HTR-8/SVneo (cell line): Measurements from ENCODE around the gene CLASP2.

Experiments used
- DNase-seq: peaks from one replicate; pipeline ENCODE4 v3.0.0; 2011; ENCODE audit warnings: low spot score, mixed read lengths; ENCODE audit not compliant: insufficient read length
- FAIRE-seq: peaks from 2 replicates; lab custom pipeline; 2011; peaks lifted over from hg19 to GRCh38; lab: Jason Lieb, UNC

Gene CLASP2

GRCh38 chr3:33644582-33644981 lies 73.5 kb downstream of the CLASP2 start:
- FAIRE-seq: no peak
- DNase-seq: no peak

DNA sequence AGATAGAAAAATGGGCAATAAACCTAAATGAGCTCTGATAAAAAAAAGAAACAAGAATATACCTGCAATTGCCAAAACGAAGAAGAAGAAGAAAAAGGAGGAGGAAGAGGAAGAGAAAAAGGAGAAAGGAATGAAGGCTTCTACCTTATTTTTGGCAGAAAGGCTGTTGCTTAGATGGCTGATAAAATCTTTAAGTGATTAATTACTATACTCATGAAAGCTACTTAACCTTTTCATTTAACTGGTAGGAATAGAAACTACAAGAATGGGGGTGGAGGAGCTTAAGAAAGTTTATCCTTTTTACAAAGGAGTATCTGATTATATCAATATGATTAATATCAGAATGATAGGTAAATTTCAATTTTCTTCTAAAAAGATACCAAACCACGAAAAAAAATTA lies 75.2 kb downstream of the CLASP2 start:
- DNase-seq: no peak

DNA sequence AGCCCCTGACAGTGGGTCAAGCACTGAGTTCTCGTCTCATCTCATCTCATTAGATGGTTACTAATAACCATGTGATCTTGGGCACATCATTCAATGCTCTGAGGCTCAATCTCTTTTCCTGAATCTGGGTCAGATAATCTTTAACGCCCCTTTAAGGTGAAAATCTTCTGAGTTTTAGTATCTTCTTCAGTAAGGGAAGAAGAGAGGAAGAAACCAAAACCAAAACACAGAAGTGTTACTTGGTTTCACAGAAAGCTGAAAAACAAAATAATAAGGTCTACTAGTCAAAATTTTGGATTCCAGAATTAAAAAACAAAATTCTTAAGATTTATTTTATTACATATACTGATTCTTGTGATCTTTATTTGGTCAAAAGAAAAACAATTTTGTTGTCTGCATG lies 78.2 kb downstream of the CLASP2 start:
- DNase-seq (no peak), FAIRE-seq (no peak)

More for the DNA sequence above, 75.2 kb downstream of the CLASP2 start:
- no peak for FAIRE-seq

DNA sequence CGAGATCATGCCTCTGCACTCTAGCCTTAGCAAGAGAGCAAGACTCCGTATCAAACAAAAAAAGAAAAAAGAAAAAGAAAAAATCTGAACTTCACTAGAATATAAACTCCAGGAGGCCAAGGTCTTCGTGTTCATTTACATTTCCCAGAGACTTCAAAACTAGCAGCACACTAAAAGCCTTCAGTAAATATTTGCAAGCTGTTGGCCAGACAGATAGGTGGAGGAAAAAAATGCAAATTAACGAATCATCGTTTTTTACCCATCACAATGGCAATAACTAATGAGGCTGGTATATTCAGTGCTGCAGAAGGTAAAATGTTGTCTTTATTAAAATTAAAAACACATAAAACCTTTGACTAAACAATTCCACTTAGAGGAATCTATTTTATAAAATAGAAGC lies 80.6 kb downstream of the CLASP2 start:
- FAIRE-seq: no peak
- no peak for DNase-seq

- FAIRE-seq: no peak
These were observed 81.8 kb downstream of the CLASP2 start for GRCh38 chr3:33636125-33636850.

GRCh38 chr3:33634262-33634661 lies 83.8 kb downstream of the CLASP2 start:
- DNase-seq: no peak
- FAIRE-seq: no peak

More at GRCh38 chr3:33636125-33636850, 81.8 kb downstream of the CLASP2 start:
- DNase-seq: peak; percentile 30

- FAIRE-seq: no peak
- no peak for DNase-seq
These were observed 88.8 kb downstream of the CLASP2 start for GRCh38 chr3:33629219-33629618.

DNA sequence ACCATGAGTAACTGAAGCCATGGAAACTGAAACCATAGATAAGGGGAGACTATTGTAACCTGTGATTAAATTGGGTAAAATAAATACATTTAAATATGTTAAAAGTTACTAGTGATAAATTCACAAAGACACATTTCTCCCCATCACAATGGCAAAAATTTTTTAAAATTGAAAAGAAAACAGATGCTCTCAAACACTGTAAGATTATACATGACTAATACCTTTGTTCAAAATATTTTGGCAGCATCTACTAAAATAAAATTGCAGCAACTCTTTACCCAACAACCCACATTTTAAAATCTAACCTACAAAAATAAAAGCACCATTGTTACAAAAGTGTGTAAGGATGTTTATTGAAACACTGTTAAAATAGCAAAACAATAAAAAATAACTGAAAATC lies 93.3 kb downstream of the CLASP2 start:
- DNase-seq: no peak
- no peak for FAIRE-seq

- no peak for FAIRE-seq
These were observed 105.0 kb downstream of the CLASP2 start for GRCh38 chr3:33613041-33613440.

DNA sequence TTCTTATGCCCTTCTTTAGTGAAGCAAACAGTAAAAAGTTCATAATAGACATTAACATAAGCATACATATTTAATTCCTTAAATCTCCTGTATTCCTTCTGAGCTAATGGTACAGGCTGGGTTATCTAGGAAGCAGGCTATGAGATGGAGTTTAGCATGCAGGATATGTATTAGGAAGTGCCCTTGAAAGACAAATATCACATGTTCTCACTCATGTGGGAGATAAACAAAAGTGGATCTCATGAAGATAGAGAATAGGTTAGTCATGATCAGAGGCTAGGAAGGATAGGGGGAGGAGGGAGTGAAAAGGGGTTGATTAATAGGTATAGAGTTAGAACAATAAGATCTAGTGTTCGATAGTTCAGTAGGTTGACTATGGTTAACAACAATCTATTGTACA lies 105.4 kb downstream of the CLASP2 start:
- DNase-seq (no peak), FAIRE-seq (no peak)

More at GRCh38 chr3:33613041-33613440, 105.0 kb downstream of the CLASP2 start:
- no peak for DNase-seq

DNA sequence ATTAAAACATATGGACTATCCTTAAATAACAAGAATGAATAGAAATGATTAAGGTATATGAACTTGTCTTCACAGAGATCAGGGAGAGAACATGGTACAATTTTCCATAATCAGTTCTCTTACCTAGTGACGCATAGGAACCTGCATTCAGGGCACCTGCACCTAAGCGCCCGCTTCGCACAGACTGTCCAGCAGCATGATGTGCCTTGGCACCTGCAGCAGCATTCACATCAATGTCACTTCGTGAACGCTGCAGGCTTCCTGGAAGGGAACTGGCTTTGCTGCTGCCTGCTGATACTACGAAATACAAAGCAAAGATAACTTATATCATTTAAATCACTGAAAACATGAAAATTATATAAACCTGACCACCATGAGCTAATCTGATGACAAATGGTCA lies 115.2 kb downstream of the CLASP2 start:
- DNase-seq: no peak
- FAIRE-seq: no peak

- FAIRE-seq (no peak), DNase-seq (no peak)
These were observed 120.8 kb downstream of the CLASP2 start for GRCh38 chr3:33597257-33597689.

DNA sequence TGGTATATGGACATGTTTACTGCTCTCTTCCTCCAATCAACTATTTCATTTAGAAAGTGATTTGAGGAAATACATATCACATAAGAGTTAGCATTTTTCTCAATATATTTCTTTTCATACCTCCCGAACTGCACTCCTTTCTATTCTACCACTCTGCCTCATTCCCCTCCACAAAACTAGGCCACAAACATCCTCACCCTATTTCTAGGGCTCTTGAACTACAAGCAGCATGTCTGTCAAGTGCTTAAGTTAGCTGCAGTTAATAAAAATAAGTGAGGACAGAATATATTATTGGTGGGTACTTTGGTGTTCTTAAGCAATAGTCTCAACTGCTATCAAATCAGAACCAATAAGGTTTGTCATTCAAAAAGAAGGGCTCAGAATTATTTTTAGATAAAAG lies 125.1 kb downstream of the CLASP2 start:
- DNase-seq (no peak), FAIRE-seq (no peak)

GRCh38 chr3:33590541-33590940 lies 127.5 kb downstream of the CLASP2 start:
- FAIRE-seq (no peak), DNase-seq (no peak)

DNA sequence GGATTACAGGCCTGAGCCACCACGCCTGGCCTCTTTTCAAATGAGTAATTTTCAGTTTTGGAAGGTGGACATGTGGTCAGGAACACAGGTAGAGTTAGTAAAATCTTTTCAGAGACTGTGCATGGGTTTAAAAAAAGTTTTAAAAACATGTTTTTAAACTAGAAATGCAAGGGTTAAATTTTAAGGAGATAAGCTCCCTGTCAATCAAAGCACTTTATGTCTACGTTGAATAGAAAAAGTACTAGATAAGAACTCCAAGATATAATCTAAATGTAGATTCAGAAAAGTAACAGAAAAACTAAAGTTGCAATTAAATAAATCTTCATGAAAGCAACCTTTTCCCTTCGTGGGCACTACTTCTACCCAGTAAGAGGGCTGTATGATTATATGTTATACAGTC lies 131.7 kb downstream of the CLASP2 start:
- FAIRE-seq (no peak), DNase-seq (no peak)

DNA sequence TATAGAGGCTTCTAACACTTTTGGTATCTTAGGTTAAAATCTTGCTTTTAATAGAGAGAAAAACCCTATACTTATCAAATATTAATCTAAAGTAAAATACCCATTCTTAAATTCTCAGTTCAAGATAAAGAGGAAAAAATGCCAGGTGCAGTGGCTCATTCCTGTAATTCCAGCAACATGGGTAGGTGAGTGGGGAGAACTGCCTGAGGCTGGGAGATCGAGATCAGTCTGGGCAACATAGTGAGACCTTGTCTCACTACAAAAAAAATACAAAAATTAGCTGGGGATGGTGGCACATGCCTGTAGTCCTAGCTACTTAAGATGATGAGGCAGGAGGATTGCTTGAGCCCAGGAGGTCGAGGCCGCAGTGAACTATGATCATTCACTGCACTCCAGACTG lies 135.8 kb downstream of the CLASP2 start:
- FAIRE-seq (no peak), DNase-seq (no peak)

- no peak for FAIRE-seq
- no peak for DNase-seq
These were observed 136.4 kb downstream of the CLASP2 start for GRCh38 chr3:33581666-33582065.

DNA sequence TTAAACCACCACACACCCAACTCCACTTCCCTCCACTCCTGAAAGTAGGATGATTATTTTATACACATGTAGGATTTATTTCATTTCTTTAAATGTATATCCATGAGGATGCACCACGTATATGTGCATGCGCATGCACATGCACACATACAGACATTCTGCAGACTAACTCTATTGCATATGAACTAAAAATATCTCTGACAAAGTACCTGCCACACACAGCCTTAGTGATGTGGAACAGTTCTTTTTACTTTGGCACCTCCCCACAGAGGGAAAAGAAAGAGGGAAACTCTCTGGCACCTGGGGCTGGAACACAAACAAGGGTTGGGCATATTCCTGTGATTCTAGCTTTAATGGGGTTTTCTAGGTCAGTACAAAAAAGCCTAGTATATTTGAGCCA lies 138.2 kb downstream of the CLASP2 start:
- FAIRE-seq (no peak), DNase-seq (no peak)

GRCh38 chr3:33579178-33579510 lies 138.9 kb downstream of the CLASP2 start:
- no peak for FAIRE-seq
- no peak for DNase-seq

DNA sequence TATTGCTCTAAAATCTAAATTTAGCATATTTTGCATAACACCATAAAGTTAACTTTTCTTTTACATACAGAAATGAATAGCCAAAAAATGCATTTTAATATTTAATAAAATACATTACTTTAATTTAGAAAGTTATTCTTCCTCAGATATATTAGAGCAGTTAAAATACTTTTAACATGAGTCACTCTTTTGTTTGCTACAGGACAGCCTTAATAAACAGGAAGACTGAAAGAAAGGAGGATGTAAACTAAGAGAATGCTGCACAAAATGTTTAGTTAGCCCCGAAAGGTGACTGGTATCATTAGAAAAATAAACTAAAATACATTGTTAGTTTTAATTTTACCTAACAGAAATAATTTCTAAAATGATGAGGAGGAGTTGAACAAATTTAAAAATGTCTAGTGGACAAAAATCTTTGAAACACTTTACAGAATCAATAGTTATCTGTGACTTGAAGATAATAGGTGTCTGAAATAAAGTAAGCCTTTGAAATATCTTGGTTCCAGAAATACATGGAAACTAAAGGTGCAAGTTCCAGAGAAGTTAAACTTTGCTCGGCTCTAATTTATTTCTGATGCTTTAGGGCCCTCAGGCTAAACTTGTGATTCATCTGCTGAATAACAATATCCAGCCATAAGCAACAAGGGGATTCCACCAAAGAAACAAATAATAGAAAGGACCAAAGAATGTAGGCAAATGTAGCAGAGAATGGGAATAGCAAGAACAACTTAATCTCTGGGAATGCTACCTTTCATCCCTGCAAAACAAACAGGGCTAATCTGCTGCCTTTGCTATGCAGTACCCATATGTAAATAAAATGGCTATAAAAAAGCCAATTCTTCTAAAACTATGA lies 139.5 kb downstream of the CLASP2 start:
- FAIRE-seq (no peak), DNase-seq (peak; percentile 10)

GRCh38 chr3:33577588-33577987 lies 140.5 kb downstream of the CLASP2 start:
- no peak for DNase-seq
- no peak for FAIRE-seq

DNA sequence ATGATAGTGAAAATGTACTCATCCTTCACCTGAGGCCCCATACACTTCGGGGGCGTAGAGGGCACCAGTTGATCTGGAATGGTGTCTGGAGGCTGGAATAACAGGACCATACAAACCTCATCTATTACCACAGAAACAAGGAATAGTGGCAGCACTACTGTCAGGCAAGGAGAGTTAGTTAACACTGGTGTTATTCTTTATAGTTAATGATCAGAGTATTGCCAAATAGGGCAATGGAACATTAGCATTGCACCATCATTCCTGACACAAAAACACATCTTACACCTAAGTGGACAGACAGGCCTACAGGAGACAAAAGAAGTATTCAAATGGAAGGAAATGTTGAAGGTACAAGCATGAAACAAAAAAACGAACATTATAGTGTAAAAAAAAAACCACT lies 140.9 kb downstream of the CLASP2 start:
- no peak for DNase-seq
- FAIRE-seq: no peak
